Heart left ventricle (tissue), 16 donors: ENCODE measurements around the gene CTXND1. TPM values are rescaled to one million over a fixed set of nuclear protein-coding genes. Genes with fewer than 3 reads are reported as not detected.

Experiments
- ATAC-seq, 4 donors: fragments of 200-7000 bp; cut with Tn5 transposase; one replicate each; pipeline ENCODE4 v1.9.1; 2020 to 2022; ENCODE audit warnings: moderate library complexity in 4 of 4, mild to moderate bottlenecking in 3 of 4, moderate number of reproducible peaks in 1 of 4
- DNase-seq, 5 donors: peaks; one replicate each; pipeline ENCODE4 v3.0.0-alpha.2; 2020
- H3K27ac ChIP-seq, 12 donors: fragments of 200-600 bp; sonication (generic) in 4 of 12; one replicate each; pipeline versions ENCODE4 v1.5.0 to v1.8.0; 2016 to 2022; ENCODE audit warnings: mild to moderate bottlenecking in 2 of 12
- H3K27me3 ChIP-seq, 9 donors: fragments of 200-600 bp; sonication (generic) in 2 of 9; one replicate each; pipeline versions ENCODE4 v1.5.1 to v1.8.0; 2016 to 2022; ENCODE audit warnings: mild to moderate bottlenecking in 3 of 9
- H3K36me3 ChIP-seq, 9 donors: fragments of 200-600 bp; sonication (generic) in 2 of 9; one replicate each; pipeline versions ENCODE4 v1.5.0 to v1.8.0; 2018 to 2022; ENCODE audit warnings: mild to moderate bottlenecking in 2 of 9
- H3K4me1 ChIP-seq, 12 donors: fragments of 200-600 bp; sonication (generic) in 4 of 12; one replicate each; pipeline versions ENCODE4 v1.5.0 to v1.8.0; 2016 to 2022; ENCODE audit warnings: mild to moderate bottlenecking in 3 of 12
- H3K4me3 ChIP-seq, 12 donors: fragments of 200-600 bp; sonication (generic) in 4 of 12; one replicate each; pipeline versions ENCODE4 v1.5.0 to v1.8.0; 2017 to 2022; ENCODE audit warnings: mild to moderate bottlenecking in 9 of 12, moderate library complexity in 4 of 12
- H3K9me3 ChIP-seq, 12 donors: fragments of 200-600 bp; sonication (generic) in 4 of 12; one replicate each; pipeline versions ENCODE4 v1.5.0 to v1.8.0; 2016 to 2022; ENCODE audit warnings: mild to moderate bottlenecking in 1 of 12
- POLR2A ChIP-seq, 2 donors: fragments of 450-650 bp; IDR thresholded peaks; one replicate each; pipeline ENCODE4 v1.6.1; 2017; ENCODE audit warnings: antibody characterized with exemption in 2 of 2, mild to moderate bottlenecking in 2 of 2, moderate library complexity in 2 of 2
- WGBS, 4 donors: extraction: QIAGEN DNeasy Blood & Tissue Kit in 2 of 4; methylation state at CpG; one replicate each; pipeline versions ENCODE4 v1.1.5 to v1.1.7; 2013 to 2018; 5-methylcytosine and 5-hydroxymethylcytosine counted together
- intact Hi-C, 10 donors: fragments of 100-400 bp; cut with DNase I; formaldehyde crosslinking; loops; one replicate each; pipeline versions ENCODE4 v1.11.1 to v1.14.2; 2022
- polyA plus RNA-seq, 2 donors: library from polyadenylated mRNA; stranded (reverse); fragments of 200-250 nt; gene quantifications; one replicate each; pipeline ENCODE4 v1.2.3, GENCODE V29; 2013
- total RNA-seq, 9 donors: library from RNA; depleted of rRNA in 2 of 9; stranded (reverse); fragments of >200 nt in 2 of 9; fragmentation: NEBNext Ultra II Directional in 3 of 9; extraction: Animal tissue kit (Norgen Biotek cat#: 25700) in 3 of 9; gene quantifications; one replicate each; pipeline versions ENCODE4 v1.1.0 to v1.2.4, GENCODE V29; 2016 to 2023
- TF ChIP-seq, protein P1 (sequence below), 12 donors: fragments of 200-600 bp; sonication (generic) in 4 of 12; IDR thresholded peaks; one replicate each; pipeline versions ENCODE4 v1.5.0 to v1.8.0; 2018 to 2022; ENCODE audit warnings: antibody characterized with exemption in 12 of 12, mild to moderate bottlenecking in 5 of 12
- donor health status: ischemic (EF 13 %, LVEDD 7.1; RV severe dilation, severe dysfunction).
- donor health status: healthy with polysubstance abuse.
- donor health status: DM: no; HTN: yes; CAD: no.
- donor health status: DM: no; HTN: no; CAD: no.
- donor health status: ischemic (EF 25% LVEDD 6.9; RV normal size, moderate dysfunction).
- donor health status: ischemic (EF 25% LVEDD 5.7; RV mildly dilated, moderate dysfunction).
- donor health status: healthy.
- donor health status: DM: yes; HTN: yes; CAD: no.
- donor health status: ischemic (EF 35%, LVEDD 5.7; RV mildly dilated, moderate dysfunction).
- donor health status: nonischemic (EF 11% LVEDD 7.7; RV severe dilation, severe dysfunction).
- donor health status: DM: yes; HTN: yes; CAD: no.
- donor health status: PGD.
- donor health status: ischemic (EF 29% LVEDD 5.4; RV normal size, mild dysfunction).
- donor health status: nonischemic (EF 23%, LVEDD 6.1; RV moderate dilation, normal function).

Gene CTXND1
- total and polyA plus RNA-seq, 11 donors, result 0.14 to 9.5 (median 2.9) TPM

DNA sequence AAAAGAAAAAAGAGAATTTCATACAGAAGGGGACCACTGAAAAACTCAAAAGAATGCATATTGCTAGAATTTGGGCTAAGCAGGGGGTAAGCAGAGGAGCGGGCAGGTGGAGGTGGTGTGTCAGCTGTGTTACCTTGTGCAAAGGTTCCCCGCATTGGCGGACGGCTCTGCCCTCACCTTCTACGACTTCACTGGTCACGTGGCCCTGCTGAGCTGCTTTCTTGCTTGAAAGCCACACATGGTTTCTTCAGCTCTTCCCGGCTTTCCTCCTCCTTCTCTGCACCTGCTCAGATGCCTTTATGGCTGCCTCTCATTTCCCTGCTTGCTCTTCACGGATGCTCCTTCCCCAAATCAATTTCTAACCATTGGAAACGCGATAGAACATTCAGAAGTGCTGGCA is 68.7 kb downstream of the CTXND1 start:
- no peaks in the 10 kb centered on the region for H3K9me3 ChIP-seq
- peaks cover 0 to 13% (median 7%) of the 10 kb centered on the region in 12 donors for H3K4me1 ChIP-seq
- peaks cover 0 to 51% (median 15%) of the 10 kb centered on the region in 9 donors for H3K36me3 ChIP-seq
- DNase-seq, result no peak
- no peaks in the 10 kb centered on the region for H3K27me3 ChIP-seq
- intact Hi-C loops, result no loop called here
- WGBS, 4 donors, result 89 to 92% (median 91%) methylated on average over 10 of the region's 10 CpGs
- ATAC-seq, result no peak
- H3K4me3 ChIP-seq, result no peak overlapping the region
- peak overlapping the region in 1 of 12 donors; percentile 18 for H3K27ac ChIP-seq
- TF ChIP-seq POLR2A (IDR thresholded peaks at IDR 0.05), result no peak
- TF ChIP-seq, protein P1, sequence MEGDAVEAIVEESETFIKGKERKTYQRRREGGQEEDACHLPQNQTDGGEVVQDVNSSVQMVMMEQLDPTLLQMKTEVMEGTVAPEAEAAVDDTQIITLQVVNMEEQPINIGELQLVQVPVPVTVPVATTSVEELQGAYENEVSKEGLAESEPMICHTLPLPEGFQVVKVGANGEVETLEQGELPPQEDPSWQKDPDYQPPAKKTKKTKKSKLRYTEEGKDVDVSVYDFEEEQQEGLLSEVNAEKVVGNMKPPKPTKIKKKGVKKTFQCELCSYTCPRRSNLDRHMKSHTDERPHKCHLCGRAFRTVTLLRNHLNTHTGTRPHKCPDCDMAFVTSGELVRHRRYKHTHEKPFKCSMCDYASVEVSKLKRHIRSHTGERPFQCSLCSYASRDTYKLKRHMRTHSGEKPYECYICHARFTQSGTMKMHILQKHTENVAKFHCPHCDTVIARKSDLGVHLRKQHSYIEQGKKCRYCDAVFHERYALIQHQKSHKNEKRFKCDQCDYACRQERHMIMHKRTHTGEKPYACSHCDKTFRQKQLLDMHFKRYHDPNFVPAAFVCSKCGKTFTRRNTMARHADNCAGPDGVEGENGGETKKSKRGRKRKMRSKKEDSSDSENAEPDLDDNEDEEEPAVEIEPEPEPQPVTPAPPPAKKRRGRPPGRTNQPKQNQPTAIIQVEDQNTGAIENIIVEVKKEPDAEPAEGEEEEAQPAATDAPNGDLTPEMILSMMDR (IDR thresholded peaks at IDR 0.05), result no peak

- Histone ChIP-seq H3K36me3 (peaks cover 0 to 53% (median 15%) of the 10 kb centered on the region in 9 donors), H3K4me3 (no peak overlapping the region), H3K9me3 (no peaks in the 10 kb centered on the region), H3K4me1 (peaks cover 0 to 13% (median 7%) of the 10 kb centered on the region in 12 donors), H3K27me3 (no peaks in the 10 kb centered on the region), H3K27ac (peak overlapping the region in 1 of 12 donors; percentile 18)
- intact Hi-C loops, result no loop called here
- WGBS, 4 donors, result 28 to 49% (median 40%) methylated on average over 5 of the region's 5 CpGs
- DNase-seq, result no peak
- ATAC-seq, result peak; percentile 33 to 81 (median 68)
- TF ChIP-seq, protein P1 (IDR thresholded peaks at IDR 0.05), result no peak
- TF ChIP-seq POLR2A (IDR thresholded peaks at IDR 0.05), result no peak
These were observed 69.3 kb downstream of the CTXND1 start for GRCh38 chr15:80182611-80183261.

DNA sequence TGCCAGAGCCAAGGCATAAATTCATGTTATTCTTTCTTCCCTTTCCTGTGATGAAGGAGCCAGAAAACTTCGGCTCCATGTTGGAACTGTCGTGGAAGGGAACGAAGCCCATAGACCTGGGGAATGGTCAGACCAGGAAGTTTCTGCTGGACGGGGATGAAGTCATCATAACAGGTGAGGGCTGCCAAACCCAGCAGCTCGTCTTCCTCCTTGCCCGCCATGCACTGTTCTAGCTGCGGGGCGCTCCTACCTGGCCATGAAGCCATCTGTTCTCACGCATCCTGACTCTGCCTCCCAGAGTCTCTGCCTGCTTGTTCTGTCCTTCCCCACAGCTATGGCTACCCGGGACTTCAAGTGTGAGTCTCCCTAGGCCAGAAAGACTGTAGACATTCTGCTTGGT is 71.0 kb downstream of the CTXND1 start:
- Histone ChIP-seq H3K27me3 (no peaks in the 10 kb centered on the region), H3K9me3 (no peaks in the 10 kb centered on the region), H3K4me3 (no peak overlapping the region), H3K27ac (no peak overlapping the region), H3K36me3 (peaks cover 0 to 44% (median 7%) of the 10 kb centered on the region in 9 donors), H3K4me1 (peaks cover 0 to 13% (median 7%) of the 10 kb centered on the region in 12 donors)
- TF ChIP-seq, protein P1 (IDR thresholded peaks at IDR 0.05), result no peak
- no peak for TF ChIP-seq POLR2A (IDR thresholded peaks at IDR 0.05)
- ATAC-seq (no peak), DNase-seq (no peak)
- WGBS, 4 donors, result 92 to 96% (median 95%) methylated on average over 10 of the region's 10 CpGs
- intact Hi-C loops, result no loop called here

GRCh38 chr15:80180468-80180867 is 71.5 kb downstream of the CTXND1 start:
- TF ChIP-seq POLR2A (IDR thresholded peaks at IDR 0.05), result no peak
- TF ChIP-seq, protein P1 (IDR thresholded peaks at IDR 0.05), result no peak
- ATAC-seq, result no peak
- peaks cover 0 to 39% (median 7%) of the 10 kb centered on the region in 9 donors for H3K36me3 ChIP-seq
- no peaks in the 10 kb centered on the region for H3K27me3 ChIP-seq
- intact Hi-C loops, result no loop called here
- H3K4me1 ChIP-seq, result peaks cover 0 to 13% (median 7%) of the 10 kb centered on the region in 12 donors
- 61 to 82% (median 76%) methylated on average over 6 to 7 of the region's 7 CpGs for WGBS, 4 donors
- no peaks in the 10 kb centered on the region for H3K9me3 ChIP-seq
- H3K4me3 ChIP-seq, result no peak overlapping the region
- no peak overlapping the region for H3K27ac ChIP-seq
- no peak for DNase-seq
